Measurements from ENCODE around the gene SCAPER.

Gene SCAPER

DNA sequence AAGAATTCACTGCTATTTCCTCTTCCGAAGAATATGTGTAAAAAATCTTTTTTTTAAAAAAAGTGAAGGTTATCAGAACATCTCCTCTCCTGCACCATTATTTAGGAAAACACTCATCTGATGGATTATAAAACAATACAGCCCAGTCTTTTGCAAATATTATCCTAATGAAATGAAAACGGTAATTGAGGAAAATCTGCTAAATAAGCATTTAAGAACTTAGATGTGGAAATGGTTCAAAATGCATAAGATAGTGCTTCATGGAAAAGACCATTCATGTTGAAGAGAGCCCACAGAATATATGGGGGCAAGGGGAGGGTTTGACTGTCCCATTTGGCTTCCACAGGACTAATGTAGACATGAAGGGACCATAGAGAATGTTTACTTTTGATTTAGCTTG, 520.7 kb downstream of the SCAPER start:
- Histone ChIP-seq H3K27me3 (ENCODE audit: control insufficient read depth, insufficient read depth, low read length) (no peaks in the 10 kb centered on the region), H3K27ac (ENCODE audit: low read depth, low read length) (no peak overlapping the region), H3K36me3 (ENCODE audit: control insufficient read depth, insufficient read depth, low read length) (no peaks in the 10 kb centered on the region), H3K9me3 (ENCODE audit: control insufficient read depth, insufficient read depth, low read depth, low read length) (no peaks in the 10 kb centered on the region), H3K4me3 (ENCODE audit: low read depth, low read length) (no peak overlapping the region), H3K4me1 (ENCODE audit: control insufficient read depth, insufficient read depth, low read length) (no peaks in the 10 kb centered on the region), H3K9ac (ENCODE audit: low read length) (no peak overlapping the region)

DNA sequence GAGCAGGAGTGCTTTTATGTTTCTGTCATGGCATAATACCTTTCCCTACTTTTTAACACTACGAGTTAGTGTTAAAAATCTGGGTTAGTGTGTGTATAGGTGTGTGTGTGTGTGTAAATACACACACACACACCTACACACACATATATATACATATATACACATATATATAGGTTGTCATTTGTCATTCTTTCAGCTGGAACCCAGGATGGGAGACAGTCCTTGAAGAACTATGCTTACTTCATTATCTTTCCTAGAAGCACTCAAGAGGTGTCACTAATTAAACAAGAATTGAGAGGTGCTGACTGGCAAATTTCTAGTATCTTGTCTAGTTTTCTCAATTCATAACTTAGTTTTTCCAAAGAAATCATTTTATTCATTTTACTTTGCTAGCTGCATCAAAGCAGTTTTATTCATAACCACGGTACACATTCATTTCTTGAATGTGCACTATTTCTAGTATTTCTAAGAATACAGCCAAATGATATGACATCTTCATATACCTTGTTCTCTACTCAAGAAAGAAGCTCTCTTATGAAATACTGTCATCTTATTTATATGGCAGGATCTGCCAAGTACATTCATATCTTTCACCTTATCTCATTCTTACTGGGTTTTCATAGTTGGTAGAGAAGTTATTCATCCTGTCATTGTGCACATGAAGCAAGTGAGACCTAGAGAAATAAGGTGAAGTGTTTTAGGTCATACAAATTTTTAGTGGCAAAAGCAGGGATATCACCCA, 522.0 kb downstream of the SCAPER start:
- no peak overlapping the region for H3K4me3 ChIP-seq (ENCODE audit: low read depth, low read length)

DNA sequence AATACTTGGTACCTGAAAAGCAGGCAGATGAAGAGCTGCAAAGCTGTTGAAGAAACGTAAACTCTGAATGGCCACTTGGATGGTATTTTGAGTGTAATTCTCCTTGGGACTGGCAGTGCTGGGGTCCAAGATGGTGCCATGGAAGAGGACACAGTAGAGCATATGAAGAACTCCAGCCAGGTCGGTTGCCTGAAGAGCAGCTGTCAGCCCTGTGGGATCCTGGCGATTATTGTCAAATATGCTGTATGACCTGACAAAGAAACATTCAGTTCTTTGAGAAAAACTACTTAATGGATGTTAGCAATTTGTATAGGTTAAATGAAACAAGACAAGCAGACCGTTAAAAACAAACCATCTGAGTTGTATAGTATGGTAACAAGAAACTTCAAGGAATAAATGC, 523.8 kb downstream of the SCAPER start:
- Histone ChIP-seq H3K4me3 (ENCODE audit: low read depth, low read length) (no peak overlapping the region), H3K27ac (ENCODE audit: low read depth, low read length) (no peak overlapping the region), H3K9me3 (ENCODE audit: control insufficient read depth, insufficient read depth, low read depth, low read length) (no peaks in the 10 kb centered on the region), H3K27me3 (ENCODE audit: control insufficient read depth, insufficient read depth, low read length) (no peaks in the 10 kb centered on the region), H3K9ac (ENCODE audit: low read length) (no peak overlapping the region), H3K4me1 (ENCODE audit: control insufficient read depth, insufficient read depth, low read length) (peaks cover 5% of the 10 kb centered on the region), H3K36me3 (ENCODE audit: control insufficient read depth, insufficient read depth, low read length) (no peaks in the 10 kb centered on the region)

More for the DNA sequence above, 522.0 kb downstream of the SCAPER start:
- H3K4me1 ChIP-seq (ENCODE audit: control insufficient read depth, insufficient read depth, low read length) = no peaks in the 10 kb centered on the region
- no peaks in the 10 kb centered on the region for H3K27me3 ChIP-seq (ENCODE audit: control insufficient read depth, insufficient read depth, low read length)
- no peak overlapping the region for H3K27ac ChIP-seq (ENCODE audit: low read depth, low read length)
- H3K36me3 ChIP-seq (ENCODE audit: control insufficient read depth, insufficient read depth, low read length) = no peaks in the 10 kb centered on the region
- no peak overlapping the region for H3K9ac ChIP-seq (ENCODE audit: low read length)
- H3K9me3 ChIP-seq (ENCODE audit: control insufficient read depth, insufficient read depth, low read depth, low read length) = no peaks in the 10 kb centered on the region

DNA sequence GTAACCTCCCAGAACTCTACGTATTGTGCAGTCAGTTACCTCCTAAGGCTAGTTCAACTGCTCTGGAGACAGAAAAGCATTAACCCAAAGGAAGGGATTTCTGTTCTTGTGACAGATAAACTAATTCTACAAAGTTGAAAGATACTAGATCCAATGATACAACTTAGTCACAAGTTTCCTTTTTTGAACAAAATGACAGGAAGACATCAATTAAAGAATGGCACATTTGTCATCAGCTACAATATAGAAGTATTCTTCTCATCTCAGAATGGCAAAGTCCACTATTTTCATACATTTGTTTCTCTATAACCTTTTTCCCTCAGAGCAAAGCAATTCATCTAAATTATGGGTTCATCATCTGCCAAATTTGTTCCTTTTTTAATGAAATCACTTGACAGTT, 524.9 kb downstream of the SCAPER start:
- Histone ChIP-seq H3K36me3 (ENCODE audit: control insufficient read depth, insufficient read depth, low read length) (no peaks in the 10 kb centered on the region), H3K9ac (ENCODE audit: low read length) (no peak overlapping the region), H3K9me3 (ENCODE audit: control insufficient read depth, insufficient read depth, low read depth, low read length) (no peaks in the 10 kb centered on the region), H3K4me3 (ENCODE audit: low read depth, low read length) (no peak overlapping the region), H3K27me3 (ENCODE audit: control insufficient read depth, insufficient read depth, low read length) (no peaks in the 10 kb centered on the region), H3K27ac (ENCODE audit: low read depth, low read length) (no peak overlapping the region), H3K4me1 (ENCODE audit: control insufficient read depth, insufficient read depth, low read length) (peaks cover 10% of the 10 kb centered on the region)

DNA sequence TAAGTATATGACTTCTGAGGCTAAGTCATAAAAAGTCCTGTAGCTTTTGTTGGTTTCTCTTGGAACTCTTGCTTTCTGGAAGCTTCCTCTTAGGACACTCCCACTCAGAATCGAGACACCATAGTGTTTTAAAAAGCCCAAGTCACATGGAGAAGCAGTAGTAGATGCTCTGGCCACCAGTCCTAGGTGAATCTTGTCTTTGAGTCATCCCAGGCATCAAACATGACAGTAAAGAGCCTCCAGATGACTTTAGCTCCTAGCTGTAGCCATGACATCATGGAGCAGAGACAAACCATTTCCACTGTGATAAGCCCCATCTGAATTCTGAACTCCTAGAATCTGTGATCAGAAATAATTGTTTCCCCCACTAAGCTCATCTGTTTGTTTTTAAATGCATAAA, 526.4 kb downstream of the SCAPER start:
- Histone ChIP-seq H3K27ac (ENCODE audit: low read depth, low read length) (no peak overlapping the region), H3K9me3 (ENCODE audit: control insufficient read depth, insufficient read depth, low read depth, low read length) (no peaks in the 10 kb centered on the region), H3K4me3 (ENCODE audit: low read depth, low read length) (no peak overlapping the region)

DNA sequence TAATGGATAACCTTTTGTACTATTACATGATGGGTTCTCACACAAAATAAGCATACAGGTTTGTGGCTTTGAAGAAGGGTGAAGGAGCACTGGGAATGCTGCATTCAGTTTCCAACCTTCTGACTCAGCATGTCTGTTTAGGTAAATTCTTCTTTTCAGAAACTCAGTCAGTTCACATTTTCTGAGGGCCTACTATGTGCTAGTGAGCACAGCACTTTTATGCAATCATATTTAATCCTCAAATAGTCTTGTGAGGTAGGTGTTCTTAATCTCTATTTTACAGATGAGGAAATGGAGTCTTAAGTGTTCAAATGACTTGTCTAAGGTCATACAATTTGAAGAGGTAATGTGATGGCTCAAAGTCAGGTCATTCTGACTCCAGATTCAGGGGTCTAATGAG, 527.4 kb downstream of the SCAPER start:
- no peak overlapping the region for H3K27ac ChIP-seq (ENCODE audit: low read depth, low read length)
- no peaks in the 10 kb centered on the region for H3K27me3 ChIP-seq (ENCODE audit: control insufficient read depth, insufficient read depth, low read length)
- H3K36me3 ChIP-seq (ENCODE audit: control insufficient read depth, insufficient read depth, low read length) = no peaks in the 10 kb centered on the region
- H3K4me3 ChIP-seq (ENCODE audit: low read depth, low read length) = no peak overlapping the region
- H3K9me3 ChIP-seq (ENCODE audit: control insufficient read depth, insufficient read depth, low read depth, low read length) = no peaks in the 10 kb centered on the region
- H3K4me1 ChIP-seq (ENCODE audit: control insufficient read depth, insufficient read depth, low read length) = peaks cover 10% of the 10 kb centered on the region
- H3K9ac ChIP-seq (ENCODE audit: low read length) = no peak overlapping the region

More for the DNA sequence above, 526.4 kb downstream of the SCAPER start:
- no peak overlapping the region for H3K9ac ChIP-seq (ENCODE audit: low read length)
- H3K4me1 ChIP-seq (ENCODE audit: control insufficient read depth, insufficient read depth, low read length) = peaks cover 10% of the 10 kb centered on the region
- no peaks in the 10 kb centered on the region for H3K36me3 ChIP-seq (ENCODE audit: control insufficient read depth, insufficient read depth, low read length)
- H3K27me3 ChIP-seq (ENCODE audit: control insufficient read depth, insufficient read depth, low read length) = no peaks in the 10 kb centered on the region

DNA sequence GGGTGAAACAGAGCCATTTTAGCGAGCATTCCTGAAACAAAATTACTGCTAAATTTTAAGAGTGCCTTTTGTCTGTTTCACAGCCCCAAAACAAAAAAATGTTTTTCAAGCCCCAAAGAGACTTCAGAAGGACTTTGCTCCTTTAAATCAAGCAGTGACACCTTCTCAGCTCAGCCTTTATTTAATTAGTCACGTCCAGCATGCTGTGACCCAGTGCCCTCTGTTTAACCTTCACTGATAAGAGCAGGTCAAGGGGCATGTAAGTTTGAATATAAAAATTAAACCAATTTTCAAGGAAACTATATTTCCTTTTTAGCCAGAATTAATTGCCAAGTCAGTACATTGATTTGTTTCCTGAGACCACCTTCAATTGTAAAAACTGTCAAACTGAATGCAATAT, 527.9 kb downstream of the SCAPER start:
- Histone ChIP-seq H3K9me3 (ENCODE audit: control insufficient read depth, insufficient read depth, low read depth, low read length) (no peaks in the 10 kb centered on the region), H3K27ac (ENCODE audit: low read depth, low read length) (no peak overlapping the region), H3K36me3 (ENCODE audit: control insufficient read depth, insufficient read depth, low read length) (no peaks in the 10 kb centered on the region)

DNA sequence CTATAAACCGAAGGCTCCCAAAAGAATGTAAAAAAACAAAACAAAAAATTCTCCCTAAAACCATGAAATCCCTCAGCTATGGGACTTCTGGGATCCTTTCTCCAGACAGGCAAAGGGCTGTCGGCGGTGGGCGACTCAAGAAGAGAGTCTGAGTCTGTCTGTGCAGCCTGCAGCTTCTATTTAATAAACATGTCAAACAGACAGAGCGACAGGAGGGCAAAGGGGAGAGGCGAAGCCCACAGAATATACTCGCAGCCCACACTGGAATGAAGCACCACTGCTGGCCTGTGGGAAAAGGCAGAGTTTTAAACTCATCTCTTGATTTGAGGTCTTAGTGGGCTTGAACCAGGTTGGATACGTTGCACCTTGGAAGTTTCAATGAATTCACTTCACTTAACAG, 528.3 kb downstream of the SCAPER start:
- H3K9me3 ChIP-seq (ENCODE audit: control insufficient read depth, insufficient read depth, low read depth, low read length) = no peaks in the 10 kb centered on the region
- peaks cover 10% of the 10 kb centered on the region for H3K4me1 ChIP-seq (ENCODE audit: control insufficient read depth, insufficient read depth, low read length)
- H3K9ac ChIP-seq (ENCODE audit: low read length) = no peak overlapping the region
- H3K4me3 ChIP-seq (ENCODE audit: low read depth, low read length) = no peak overlapping the region
- H3K27ac ChIP-seq (ENCODE audit: low read depth, low read length) = no peak overlapping the region
- H3K36me3 ChIP-seq (ENCODE audit: control insufficient read depth, insufficient read depth, low read length) = no peaks in the 10 kb centered on the region
- H3K27me3 ChIP-seq (ENCODE audit: control insufficient read depth, insufficient read depth, low read length) = no peaks in the 10 kb centered on the region

More for the DNA sequence above, 527.9 kb downstream of the SCAPER start:
- Histone ChIP-seq H3K9ac (ENCODE audit: low read length) (no peak overlapping the region), H3K4me1 (ENCODE audit: control insufficient read depth, insufficient read depth, low read length) (peaks cover 10% of the 10 kb centered on the region), H3K4me3 (ENCODE audit: low read depth, low read length) (no peak overlapping the region), H3K27me3 (ENCODE audit: control insufficient read depth, insufficient read depth, low read length) (no peaks in the 10 kb centered on the region)

DNA sequence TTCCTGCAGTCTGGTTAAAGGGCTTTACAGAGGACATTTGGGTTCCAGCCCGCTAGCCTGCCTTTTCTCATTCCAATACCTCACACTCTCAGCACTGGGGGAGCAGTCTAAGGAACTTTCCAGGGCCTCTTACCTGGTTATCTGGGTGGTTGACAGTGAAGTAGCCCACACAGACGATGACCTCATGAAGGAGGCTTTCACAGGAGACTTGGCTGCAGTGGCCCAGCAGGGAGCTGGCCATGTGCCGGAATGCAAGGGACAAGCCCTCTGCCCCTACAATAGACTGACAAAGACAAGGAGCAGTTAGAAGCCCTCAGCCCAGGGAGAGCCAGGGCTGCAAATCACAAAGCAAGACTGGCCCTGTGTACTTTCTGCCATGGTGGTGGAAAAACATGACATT, 529.1 kb downstream of the SCAPER start:
- Histone ChIP-seq H3K9ac (ENCODE audit: low read length) (no peak overlapping the region), H3K4me1 (ENCODE audit: control insufficient read depth, insufficient read depth, low read length) (peaks cover 10% of the 10 kb centered on the region), H3K9me3 (ENCODE audit: control insufficient read depth, insufficient read depth, low read depth, low read length) (no peaks in the 10 kb centered on the region), H3K27me3 (ENCODE audit: control insufficient read depth, insufficient read depth, low read length) (no peaks in the 10 kb centered on the region), H3K27ac (ENCODE audit: low read depth, low read length) (no peak overlapping the region), H3K36me3 (ENCODE audit: control insufficient read depth, insufficient read depth, low read length) (no peaks in the 10 kb centered on the region), H3K4me3 (ENCODE audit: low read depth, low read length) (no peak overlapping the region)

DNA sequence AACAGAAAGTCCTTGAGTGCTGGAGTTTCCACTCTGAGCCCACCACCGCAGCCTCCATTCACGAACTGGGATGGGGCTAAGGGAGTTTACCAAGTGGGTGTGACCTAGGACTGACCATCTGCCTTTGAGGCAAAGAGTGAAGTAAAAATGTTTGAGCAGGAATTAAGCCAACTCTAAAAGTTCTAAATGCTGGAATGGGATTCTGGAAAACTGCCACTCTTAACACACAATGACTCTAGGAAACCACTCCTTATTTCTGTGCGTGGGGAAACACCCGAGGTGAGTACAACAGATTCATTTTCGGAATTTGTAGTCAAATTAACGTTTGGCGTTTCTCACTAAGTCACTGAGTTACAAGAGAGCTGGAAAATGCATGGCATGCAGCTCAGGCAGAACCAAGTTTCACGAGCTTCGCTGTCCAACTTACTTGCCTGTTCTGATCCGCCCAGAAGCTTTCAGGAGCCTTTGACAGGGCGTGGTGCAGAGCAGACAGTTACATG, 537.0 kb downstream of the SCAPER start:
- no peaks in the 10 kb centered on the region; the same call in 1 of the 2 replicates for H3K4me1 ChIP-seq (ENCODE audit: control insufficient read depth, insufficient read depth, low read length)
- no peaks in the 10 kb centered on the region for H3K36me3 ChIP-seq (ENCODE audit: control insufficient read depth, insufficient read depth, low read length)
- H3K9ac ChIP-seq (ENCODE audit: low read length) = no peak overlapping the region
- no peaks in the 10 kb centered on the region for H3K9me3 ChIP-seq (ENCODE audit: control insufficient read depth, insufficient read depth, low read depth, low read length)
- H3K27ac ChIP-seq (ENCODE audit: low read depth, low read length) = no peak overlapping the region
- no peak overlapping the region for H3K4me3 ChIP-seq (ENCODE audit: low read depth, low read length)
- H3K27me3 ChIP-seq (ENCODE audit: control insufficient read depth, insufficient read depth, low read length) = no peaks in the 10 kb centered on the region

DNA sequence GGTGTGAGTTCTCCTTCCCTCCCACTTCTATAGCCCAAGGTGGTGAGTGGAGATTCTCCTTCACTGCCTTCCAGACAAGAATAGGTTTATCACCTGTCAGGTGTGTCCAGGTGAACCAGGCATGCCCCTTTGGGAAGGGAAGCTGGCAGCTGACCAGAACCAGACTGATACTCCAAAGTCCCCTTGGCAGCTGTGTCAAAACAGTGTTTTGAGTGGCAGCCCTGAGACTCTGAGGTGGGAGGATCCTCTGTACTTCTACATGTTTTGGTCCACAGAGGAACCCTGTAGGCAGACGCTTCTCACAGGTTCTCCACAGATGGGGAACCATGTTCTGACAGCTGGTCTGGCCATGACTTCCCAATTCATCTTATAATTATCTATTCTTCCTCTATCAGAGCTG, 538.4 kb downstream of the SCAPER start:
- H3K9ac ChIP-seq (ENCODE audit: low read length) = no peak overlapping the region
- H3K36me3 ChIP-seq (ENCODE audit: control insufficient read depth, insufficient read depth, low read length) = no peaks in the 10 kb centered on the region
- no peaks in the 10 kb centered on the region for H3K9me3 ChIP-seq (ENCODE audit: control insufficient read depth, insufficient read depth, low read depth, low read length)
- no peak overlapping the region for H3K4me3 ChIP-seq (ENCODE audit: low read depth, low read length)
- no peaks in the 10 kb centered on the region; the same call in 1 of the 2 replicates for H3K4me1 ChIP-seq (ENCODE audit: control insufficient read depth, insufficient read depth, low read length)
- H3K27ac ChIP-seq (ENCODE audit: low read depth, low read length) = no peak overlapping the region
- no peaks in the 10 kb centered on the region for H3K27me3 ChIP-seq (ENCODE audit: control insufficient read depth, insufficient read depth, low read length)
